PFSK-1 (cell line): ENCODE results near the gene LRRC27.

ENCODE experiments used
- POLR2AphosphoS5 ChIP-seq: IDR thresholded peaks from 2 replicates; pipeline ENCODE4 v1.6.1; 2012; ENCODE audit warnings: low read depth, mild to moderate bottlenecking, control low read depth, low read length, moderate library complexity
- TF ChIP-seq, protein P1 (sequence below), 2 experiments: IDR thresholded peaks; 2 replicates each; pipeline versions ENCODE4 v1.6.1 to v1.8.0; 2011 to 2012; ENCODE audit warnings: low read depth in 2 of 2, low read length in 2 of 2, control low read depth in 1 of 2, inconsistent platforms in 1 of 2, mild to moderate bottlenecking in 1 of 2, moderate library complexity in 1 of 2; ENCODE audit not compliant: insufficient read depth in 1 of 2

- TF ChIP-seq, protein P1, sequence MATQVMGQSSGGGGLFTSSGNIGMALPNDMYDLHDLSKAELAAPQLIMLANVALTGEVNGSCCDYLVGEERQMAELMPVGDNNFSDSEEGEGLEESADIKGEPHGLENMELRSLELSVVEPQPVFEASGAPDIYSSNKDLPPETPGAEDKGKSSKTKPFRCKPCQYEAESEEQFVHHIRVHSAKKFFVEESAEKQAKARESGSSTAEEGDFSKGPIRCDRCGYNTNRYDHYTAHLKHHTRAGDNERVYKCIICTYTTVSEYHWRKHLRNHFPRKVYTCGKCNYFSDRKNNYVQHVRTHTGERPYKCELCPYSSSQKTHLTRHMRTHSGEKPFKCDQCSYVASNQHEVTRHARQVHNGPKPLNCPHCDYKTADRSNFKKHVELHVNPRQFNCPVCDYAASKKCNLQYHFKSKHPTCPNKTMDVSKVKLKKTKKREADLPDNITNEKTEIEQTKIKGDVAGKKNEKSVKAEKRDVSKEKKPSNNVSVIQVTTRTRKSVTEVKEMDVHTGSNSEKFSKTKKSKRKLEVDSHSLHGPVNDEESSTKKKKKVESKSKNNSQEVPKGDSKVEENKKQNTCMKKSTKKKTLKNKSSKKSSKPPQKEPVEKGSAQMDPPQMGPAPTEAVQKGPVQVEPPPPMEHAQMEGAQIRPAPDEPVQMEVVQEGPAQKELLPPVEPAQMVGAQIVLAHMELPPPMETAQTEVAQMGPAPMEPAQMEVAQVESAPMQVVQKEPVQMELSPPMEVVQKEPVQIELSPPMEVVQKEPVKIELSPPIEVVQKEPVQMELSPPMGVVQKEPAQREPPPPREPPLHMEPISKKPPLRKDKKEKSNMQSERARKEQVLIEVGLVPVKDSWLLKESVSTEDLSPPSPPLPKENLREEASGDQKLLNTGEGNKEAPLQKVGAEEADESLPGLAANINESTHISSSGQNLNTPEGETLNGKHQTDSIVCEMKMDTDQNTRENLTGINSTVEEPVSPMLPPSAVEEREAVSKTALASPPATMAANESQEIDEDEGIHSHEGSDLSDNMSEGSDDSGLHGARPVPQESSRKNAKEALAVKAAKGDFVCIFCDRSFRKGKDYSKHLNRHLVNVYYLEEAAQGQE (IDR thresholded peaks at IDR 0.05; ENCODE audit: insufficient read depth in 1 of 2, low read depth in 2 of 2, low read length in 2 of 2) = no peak
- no peak for TF ChIP-seq POLR2AphosphoS5
Observed at GRCh38 chr10:132347211-132347930, 15.4 kb downstream of the LRRC27 start.
